Activated effector memory CD4-positive, alpha-beta T cell treated with Interleukin-2 at 50 U/mL for 16 hours (primary cell): Measurements from ENCODE around the gene EEF1G.
"Not testable (repeated sequence)": the region's sequence is repeated elsewhere in the genome, so short reads cannot be mapped to it uniquely, and the experiment has no call there.

Source experiments
- DNase-seq: peaks from one replicate; pipeline ENCODE4 v3.0.0-alpha.2; 2020

Gene EEF1G

GRCh38 chr11:62575156-62575555 lies 1.5 kb upstream of the EEF1G start:
- DNase-seq = no peak

GRCh38 chr11:62574363-62575071 lies 826 bp upstream of the EEF1G start:
- DNase-seq = no peak

GRCh38 chr11:62573006-62573591 lies 592 bp downstream of the EEF1G start:
- peak; percentile 12 for DNase-seq

GRCh38 chr11:62572431-62572830 lies 1.3 kb downstream of the EEF1G start:
- no peak for DNase-seq

GRCh38 chr11:62571493-62571892 lies 2.2 kb downstream of the EEF1G start:
- DNase-seq = not testable (repeated sequence)

- DNase-seq = not testable (repeated sequence)
Measured at GRCh38 chr11:62570903-62571302, 2.8 kb downstream of the EEF1G start.

GRCh38 chr11:62569611-62570010 lies 4.1 kb downstream of the EEF1G start:
- DNase-seq = no peak

- DNase-seq = no peak
Measured at GRCh38 chr11:62567018-62567633, 6.6 kb downstream of the EEF1G start.

GRCh38 chr11:62566247-62566646 lies 7.4 kb downstream of the EEF1G start:
- DNase-seq = no peak

GRCh38 chr11:62565100-62565802 lies 8.4 kb downstream of the EEF1G start:
- DNase-seq = no peak

- not testable (repeated sequence) for DNase-seq
Measured at GRCh38 chr11:62561677-62562230, 11.9 kb downstream of the EEF1G start.

- peak; percentile 69 for DNase-seq
Measured at GRCh38 chr11:62560566-62561103, 13.1 kb downstream of the EEF1G start.

- not testable (repeated sequence) for DNase-seq
Measured at GRCh38 chr11:62559626-62560025, 14.1 kb downstream of the EEF1G start.

- DNase-seq = no peak
Measured at GRCh38 chr11:62559204-62559603, 14.5 kb downstream of the EEF1G start.

GRCh38 chr11:62558669-62559068 lies 15.0 kb downstream of the EEF1G start:
- no peak for DNase-seq

- no peak for DNase-seq
Measured at GRCh38 chr11:62556875-62557631, 16.6 kb downstream of the EEF1G start.

- DNase-seq = peak; percentile 85
Measured at GRCh38 chr11:62556108-62556874, 17.4 kb downstream of the EEF1G start.

- DNase-seq = peak; percentile 55
Measured at GRCh38 chr11:62555464-62556107, 18.1 kb downstream of the EEF1G start.

GRCh38 chr11:62554387-62555167 lies 19.1 kb downstream of the EEF1G start:
- DNase-seq = no peak

- no peak for DNase-seq
Measured at GRCh38 chr11:62553839-62554361, 19.8 kb downstream of the EEF1G start.
